Pons (tissue), 1 donor: ENCODE results near the gene ACAD11.

Experiments used
- DNase-seq: peaks from one replicate; pipeline ENCODE4 v3.0.0-alpha.2; 2016; ENCODE audit warnings: low spot score

Gene ACAD11, protein sequence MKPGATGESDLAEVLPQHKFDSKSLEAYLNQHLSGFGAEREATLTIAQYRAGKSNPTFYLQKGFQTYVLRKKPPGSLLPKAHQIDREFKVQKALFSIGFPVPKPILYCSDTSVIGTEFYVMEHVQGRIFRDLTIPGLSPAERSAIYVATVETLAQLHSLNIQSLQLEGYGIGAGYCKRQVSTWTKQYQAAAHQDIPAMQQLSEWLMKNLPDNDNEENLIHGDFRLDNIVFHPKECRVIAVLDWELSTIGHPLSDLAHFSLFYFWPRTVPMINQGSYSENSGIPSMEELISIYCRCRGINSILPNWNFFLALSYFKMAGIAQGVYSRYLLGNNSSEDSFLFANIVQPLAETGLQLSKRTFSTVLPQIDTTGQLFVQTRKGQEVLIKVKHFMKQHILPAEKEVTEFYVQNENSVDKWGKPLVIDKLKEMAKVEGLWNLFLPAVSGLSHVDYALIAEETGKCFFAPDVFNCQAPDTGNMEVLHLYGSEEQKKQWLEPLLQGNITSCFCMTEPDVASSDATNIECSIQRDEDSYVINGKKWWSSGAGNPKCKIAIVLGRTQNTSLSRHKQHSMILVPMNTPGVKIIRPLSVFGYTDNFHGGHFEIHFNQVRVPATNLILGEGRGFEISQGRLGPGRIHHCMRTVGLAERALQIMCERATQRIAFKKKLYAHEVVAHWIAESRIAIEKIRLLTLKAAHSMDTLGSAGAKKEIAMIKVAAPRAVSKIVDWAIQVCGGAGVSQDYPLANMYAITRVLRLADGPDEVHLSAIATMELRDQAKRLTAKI

DNA sequence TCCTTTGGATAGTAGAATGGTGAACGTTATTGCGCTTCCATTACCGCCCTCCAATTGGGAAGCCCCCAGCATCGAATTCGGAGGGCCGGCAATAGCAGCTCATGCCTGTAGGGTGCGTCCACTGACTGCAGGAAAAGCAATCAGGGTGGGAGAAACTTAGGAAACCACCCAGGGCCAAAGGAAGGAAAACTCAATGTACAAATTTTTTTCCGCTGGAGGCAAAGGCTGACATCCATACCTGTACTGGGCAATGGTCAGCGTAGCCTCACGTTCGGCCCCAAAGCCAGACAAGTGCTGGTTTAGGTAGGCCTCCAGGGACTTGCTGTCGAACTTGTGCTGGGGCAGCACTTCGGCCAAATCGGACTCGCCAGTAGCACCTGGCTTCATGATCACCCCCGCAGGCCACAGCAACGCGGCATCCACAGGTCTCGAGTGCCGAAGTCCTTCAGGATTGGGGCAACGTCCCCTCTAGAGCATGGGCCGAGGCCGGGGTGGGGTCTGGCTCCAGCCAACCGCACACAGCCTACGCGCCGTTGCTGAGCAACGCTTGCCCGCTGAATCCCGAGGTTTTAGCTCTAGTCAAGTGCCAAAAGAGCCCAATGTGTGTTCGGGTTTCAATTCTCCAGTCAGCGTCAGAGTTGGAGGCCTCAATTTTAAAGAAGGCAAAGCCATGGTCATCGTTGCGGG lies at the start of gene ACAD11:
TSS of gene ACAD11 (minus strand) at position 445 of the 687 bp plus-strand sequence. CDS start at position 387, 58 bp downstream.
- DNase-seq: peak; percentile 48

GRCh38 chr3:132703733-132704132 lies 44.1 kb upstream of the ACAD11 start:
- no peak for DNase-seq

GRCh38 chr3:132695422-132695821 lies 35.8 kb upstream of the ACAD11 start:
- no peak for DNase-seq

DNA sequence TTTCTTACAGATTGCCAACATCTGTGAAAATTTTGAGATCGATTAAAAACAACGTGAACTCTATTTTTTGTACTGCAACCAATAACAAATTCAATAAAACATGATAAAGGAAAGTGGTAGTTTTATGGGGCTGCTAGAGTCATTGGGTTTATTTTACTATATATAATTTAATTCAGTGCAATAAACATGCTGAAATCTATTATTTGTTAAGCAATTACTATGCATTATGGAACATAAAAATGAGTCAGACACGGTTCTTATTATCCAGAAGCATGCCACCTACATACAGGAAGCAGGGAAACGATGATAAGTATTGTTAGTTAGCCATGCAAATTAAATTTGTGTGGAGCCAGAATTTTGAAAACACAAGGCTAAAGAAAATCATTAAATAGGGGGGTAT lies 35.4 kb upstream of the ACAD11 start:
- DNase-seq: no peak

- no peak for DNase-seq
These were observed 30.4 kb upstream of the ACAD11 start for GRCh38 chr3:132690040-132690439.

DNA sequence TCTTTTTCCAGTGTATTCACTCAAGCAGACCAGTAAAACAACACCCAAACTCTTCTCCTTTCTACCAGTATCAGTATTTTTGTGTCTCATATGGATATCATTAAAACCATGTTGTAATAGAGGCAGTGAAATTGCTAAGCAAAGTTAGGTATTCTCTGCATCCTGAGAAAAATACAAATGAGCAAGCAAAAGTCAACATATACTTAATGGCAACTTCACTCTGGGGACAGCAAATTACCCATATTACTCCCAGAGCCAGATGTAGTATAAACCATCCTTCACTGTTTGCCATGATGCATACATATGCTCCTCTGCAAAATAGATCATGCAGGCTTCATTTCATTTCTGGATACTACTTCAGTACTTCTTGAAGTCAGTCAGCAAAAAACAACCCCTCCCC lies 22.6 kb upstream of the ACAD11 start:
- no peak for DNase-seq

- no peak for DNase-seq
These were observed 21.8 kb upstream of the ACAD11 start for GRCh38 chr3:132681421-132681820.

DNA sequence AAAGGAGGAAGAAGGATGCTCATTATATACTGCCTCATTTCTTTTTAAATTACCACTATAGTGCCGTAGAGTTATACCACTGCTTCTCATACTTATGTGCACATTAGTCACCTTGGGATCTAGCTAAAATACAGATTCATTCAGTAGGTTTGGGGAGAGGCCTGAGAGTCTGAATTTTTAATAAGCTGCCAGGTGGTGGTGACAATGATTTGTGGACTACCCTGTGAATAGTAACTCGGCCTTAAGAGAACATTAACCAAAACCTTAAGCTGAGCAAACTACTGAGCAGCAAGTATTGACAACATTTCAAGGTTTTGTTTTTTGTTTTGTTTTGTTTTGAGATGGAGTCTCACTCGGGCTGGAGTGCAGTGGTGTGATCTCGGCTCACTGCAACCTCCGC lies 20.3 kb upstream of the ACAD11 start:
- DNase-seq: no peak

DNA sequence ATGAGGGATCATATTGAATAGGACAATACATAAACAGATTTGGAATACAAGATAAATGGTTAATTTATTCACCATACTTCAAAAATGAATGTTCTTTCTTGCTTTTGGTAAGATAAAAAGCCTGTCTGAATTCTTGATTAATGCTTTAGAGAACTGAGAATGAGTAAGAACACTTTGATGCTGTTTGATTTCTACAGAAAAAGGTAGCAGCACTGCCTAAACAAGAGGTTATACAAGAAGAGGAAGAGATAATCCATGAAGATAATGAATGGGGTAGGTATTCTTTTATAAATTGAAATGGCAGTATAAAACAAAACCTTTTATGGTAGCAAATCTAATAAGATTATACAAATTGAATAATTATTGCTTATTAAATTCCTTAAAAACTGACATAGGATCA lies 15.8 kb upstream of the ACAD11 start:
- DNase-seq: no peak

- no peak for DNase-seq
These were observed 9.7 kb upstream of the ACAD11 start for GRCh38 chr3:132669256-132669777.

DNA sequence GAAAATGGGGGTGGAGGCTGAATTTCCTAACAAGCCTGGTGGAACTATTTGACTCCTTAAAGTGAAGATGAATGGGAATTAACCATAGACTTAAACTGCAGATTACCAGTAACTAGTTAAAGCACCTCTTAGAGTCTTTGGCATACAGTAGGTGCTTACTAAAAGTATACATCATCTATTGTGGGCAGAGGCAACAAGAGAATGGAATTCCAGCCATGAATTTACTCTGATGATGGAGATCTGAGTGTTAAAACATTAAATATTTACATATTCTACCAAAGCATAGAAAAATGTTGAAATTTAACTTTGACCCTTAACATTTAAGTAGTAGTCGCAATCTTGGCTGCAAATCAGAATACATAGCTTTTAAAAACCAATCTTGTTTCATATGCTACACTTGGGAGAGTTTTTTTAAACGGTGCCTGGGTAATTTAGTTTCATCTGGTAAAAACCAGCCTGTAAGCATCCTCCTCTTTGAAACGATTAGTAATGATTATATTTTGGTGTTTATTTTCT lies 5.7 kb upstream of the ACAD11 start:
- no peak for DNase-seq

- DNase-seq: no peak
These were observed 2.6 kb upstream of the ACAD11 start for GRCh38 chr3:132662212-132662611.

DNA sequence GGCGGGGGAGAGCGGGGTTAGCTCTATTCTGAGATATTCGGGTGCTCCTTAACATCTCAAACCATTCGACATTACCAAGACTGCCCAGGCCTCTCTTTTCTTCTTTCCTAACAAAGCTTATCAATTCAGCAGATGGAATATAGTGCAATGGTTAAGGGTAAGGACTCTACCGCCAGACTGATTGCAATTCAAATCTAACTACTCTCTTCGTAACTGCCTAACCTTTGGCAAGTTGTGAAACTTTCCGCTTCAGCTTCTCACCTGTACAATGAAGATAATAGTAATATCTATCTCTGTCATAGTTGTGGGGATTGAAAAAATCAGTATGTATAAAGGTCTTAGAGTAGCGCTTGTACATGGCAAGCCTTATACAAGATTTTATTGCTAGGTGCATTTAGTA lies 1.5 kb upstream of the ACAD11 start:
- no peak for DNase-seq

DNA sequence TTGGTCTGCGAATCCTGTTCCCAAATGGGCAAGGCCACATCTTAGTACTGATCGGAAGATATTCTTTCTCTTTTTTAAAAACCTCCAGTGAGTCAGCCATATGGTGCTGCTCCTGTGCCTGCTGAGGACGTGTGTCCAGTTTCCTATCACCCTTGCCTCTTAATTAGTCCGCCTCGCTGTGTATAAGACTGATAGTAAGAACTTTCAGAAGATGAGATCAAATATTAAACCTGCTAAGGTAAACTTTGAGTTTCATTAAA lies 1.1 kb upstream of the ACAD11 start:
- peak; percentile 12 for DNase-seq

- peak; percentile 79 for DNase-seq
These were observed 622 bp upstream of the ACAD11 start, which contains the start of gene UBA5 for GRCh38 chr3:132660052-132660810. Gene UBA5 (plus strand): TSS chr3:132660329. CDS start chr3:132660538, 209 bp downstream.

GRCh38 chr3:132659000-132659364 lies 627 bp downstream of the ACAD11 start:
- DNase-seq: peak; percentile 41

DNA sequence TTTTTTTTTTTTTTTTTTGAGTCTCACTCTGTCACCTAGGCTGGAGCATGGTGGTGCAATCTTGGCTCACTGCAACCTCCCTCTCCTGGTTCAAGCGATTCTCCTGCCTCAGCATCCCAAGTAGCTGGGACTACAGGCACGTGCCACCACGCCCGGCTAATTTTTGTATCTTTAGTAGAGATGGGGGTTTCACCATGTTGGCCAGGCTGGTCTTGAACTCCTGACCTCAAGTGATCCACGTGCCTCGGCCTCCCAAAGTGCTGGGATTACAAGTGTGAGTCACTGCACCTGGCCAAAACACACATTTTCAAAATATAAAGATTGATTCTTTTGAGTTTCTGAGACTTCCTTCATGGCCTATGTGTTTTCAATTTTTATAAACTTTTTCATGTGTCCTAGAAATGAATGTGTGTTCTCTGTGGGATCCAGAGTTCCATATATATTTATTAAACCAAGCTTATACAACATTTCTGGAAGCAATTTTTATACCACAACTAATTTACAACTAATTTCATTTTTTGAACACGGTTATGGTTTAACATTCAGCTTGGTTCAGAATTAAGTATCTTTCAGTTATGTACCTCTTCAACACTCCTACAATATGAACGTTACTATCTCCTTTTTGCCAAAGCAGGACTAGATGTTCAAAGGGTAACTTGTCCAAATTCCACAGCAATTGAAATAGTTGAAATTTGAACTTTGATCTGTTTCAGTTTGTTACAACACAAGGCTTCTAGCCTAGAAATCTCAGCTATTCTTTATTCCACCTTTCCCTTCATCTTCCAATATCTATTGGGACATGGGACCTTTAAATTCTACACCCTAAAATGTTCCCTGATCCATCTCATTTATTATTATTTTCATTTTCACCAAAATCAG lies 1.5 kb downstream of the ACAD11 start:
- no peak for DNase-seq

GRCh38 chr3:132655471-132655870 lies 4.1 kb downstream of the ACAD11 start:
- no peak for DNase-seq

GRCh38 chr3:132654721-132655120 lies 4.9 kb downstream of the ACAD11 start:
- no peak for DNase-seq

- DNase-seq: no peak
These were observed 5.4 kb downstream of the ACAD11 start for GRCh38 chr3:132654190-132654589.
